HG03354 (cell line): Measurements from ENCODE around the gene TSPAN31.

ENCODE experiments used
- ATAC-seq: cut with Tn5 transposase; IDR thresholded peaks from one replicate; pipeline ENCODE4 v1.9.1; 2021; ENCODE audit warnings: mild to moderate bottlenecking; ENCODE audit not compliant: unreplicated experiment, poor library complexity, severe bottlenecking

Gene TSPAN31

GRCh38 chr12:57734591-57734990 is 10.2 kb upstream of the TSPAN31 start:
- ATAC-seq: no peak

DNA sequence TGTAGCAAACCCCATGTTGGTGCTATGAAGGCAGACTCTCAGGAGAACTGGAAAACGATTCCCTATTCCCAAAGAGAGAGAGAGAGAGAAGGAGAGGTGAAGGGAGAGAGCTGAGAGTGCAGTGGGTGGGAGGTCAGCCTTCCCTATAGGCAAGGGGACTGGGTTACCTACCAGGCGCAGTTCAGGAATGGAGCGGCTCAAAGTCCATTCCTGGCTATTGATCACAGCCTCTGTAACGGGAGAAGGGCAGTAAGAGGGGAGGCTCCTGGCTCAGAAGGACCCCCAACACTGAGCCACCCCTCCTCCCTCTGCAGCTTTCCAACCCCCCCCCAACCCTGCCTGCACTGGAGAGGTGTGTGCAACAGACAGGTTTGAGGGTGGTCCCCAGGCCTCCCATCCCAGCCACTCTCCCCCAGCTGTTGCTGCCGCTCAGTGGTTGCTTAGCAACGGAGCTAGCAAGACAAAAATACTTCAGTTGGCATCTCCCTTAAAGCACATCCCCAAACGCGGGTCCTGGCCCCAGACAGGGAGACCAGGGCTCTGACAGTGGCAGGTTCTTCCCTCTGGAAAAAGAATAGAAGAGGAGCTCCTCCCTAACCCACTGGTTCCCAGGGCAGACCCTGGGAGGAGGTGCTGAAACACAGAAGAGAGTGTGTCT is 9.5 kb upstream of the TSPAN31 start:
- no peak for ATAC-seq

DNA sequence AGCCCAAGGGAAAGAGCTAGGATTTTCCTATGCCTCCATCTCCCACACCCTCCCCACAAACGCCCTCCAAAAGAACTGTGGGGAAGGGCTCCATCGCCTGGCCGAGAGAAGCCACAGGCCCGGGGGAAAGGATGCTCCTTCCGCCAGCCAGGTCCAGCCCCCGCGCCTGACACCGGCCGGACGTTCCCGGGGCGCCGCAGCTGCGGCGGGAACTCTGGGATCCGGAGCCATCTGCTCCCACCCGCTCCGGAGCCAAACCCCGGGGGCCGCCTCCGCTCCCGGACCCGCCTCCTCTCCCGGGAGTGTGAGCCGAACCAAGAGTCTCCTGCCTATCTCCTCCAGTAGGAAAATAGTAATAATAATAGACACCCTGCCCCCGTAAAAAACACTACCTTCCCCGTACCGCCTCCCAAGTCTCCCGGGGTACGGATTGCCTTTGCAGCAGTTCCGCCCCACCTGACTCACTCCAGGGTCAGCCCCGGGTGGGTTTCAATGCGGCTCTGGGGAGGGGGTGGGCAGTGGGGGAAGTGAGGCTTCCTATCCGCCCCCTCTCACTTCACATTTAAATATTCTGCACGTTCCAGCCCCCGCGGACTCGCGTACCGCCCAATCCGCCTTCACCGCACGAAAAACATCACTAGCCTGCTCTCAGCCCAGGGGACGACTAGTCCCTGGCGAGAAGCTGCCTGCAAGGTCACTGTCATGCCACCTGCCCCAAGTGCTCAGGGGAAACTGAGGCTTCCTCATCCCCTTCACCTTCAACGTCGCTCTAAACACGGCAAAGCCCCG is 8.7 kb upstream of the TSPAN31 start:
- ATAC-seq: no peak

- no peak for ATAC-seq
Measured at GRCh38 chr12:57736741-57737466, 7.9 kb upstream of the TSPAN31 start.

DNA sequence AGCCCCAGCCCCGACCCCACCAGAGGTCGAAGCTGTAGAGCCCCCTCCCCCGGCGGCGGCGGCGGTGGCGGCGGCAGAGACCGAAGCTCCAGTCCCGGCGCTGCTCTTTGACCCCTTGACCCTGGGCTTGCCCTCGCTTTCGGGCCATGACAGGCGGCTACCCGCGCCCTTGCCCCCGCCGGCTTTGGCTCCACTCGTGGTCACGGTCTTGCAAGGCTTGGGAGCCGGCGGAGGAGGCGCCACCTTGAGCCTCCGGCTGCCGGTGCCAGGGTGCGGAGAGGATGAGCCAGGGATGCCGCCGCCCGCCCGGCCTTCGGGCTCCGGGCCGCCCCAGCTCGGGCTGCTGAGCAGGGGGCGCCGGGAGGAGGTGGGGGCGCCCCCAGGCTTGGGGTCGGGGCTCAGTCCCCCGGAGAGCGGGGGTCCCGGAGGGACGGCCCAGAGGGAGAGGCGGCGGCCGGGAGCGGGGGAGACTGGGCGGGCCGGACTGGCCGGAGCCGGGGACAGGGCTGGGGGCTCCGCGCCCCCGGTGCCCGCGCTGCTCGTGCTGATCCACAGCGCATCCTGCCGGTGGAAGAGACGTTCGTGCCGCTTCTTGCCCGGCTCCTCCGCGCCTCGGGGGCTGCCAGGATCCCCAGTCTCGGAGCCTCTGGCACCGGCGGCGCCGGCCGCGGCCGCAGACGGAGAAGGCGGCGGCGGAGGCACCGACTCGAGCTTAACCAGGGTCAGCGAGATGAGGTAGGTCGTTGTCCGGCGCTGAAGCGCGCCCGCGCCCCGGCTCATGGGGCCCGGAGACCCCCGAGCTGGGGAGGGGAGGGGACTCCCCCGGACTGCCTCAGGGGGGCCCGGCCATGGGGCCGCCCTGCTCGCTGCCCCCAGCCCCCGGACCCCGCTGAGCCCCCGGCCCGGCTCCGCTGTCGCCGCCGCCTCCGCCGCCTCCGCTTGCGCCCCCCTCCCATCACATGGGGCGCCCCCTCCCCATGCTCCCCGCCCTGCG is 7.1 kb upstream of the TSPAN31 start:
- no peak for ATAC-seq

GRCh38 chr12:57738661-57739237 is 6.1 kb upstream of the TSPAN31 start, which contains the start of gene AGAP2:
Gene AGAP2 (minus strand): TSS chr12:57738742. CDS start chr12:57738246, 496 bp downstream.
- ATAC-seq: no peak

DNA sequence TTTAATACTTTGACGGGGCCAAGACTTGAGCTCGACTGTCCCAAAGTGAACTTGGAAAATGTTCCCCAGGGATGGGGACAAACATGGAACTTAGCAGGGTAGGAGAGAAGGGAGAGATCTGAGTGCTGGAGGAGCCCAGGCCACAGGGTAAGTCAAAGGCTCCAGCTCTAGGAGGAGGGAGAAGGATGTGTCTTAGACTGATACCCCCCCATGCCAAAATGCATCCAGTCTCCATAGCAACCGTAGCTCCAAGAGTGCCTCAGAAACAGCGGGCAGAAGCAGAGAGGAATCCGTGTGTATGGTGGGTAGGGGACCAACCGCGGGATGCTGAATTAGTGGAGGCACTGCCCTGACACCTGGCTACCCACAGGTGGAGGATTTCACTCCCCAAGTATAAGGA is 5.5 kb upstream of the TSPAN31 start:
- no peak for ATAC-seq

- no peak for ATAC-seq
Measured at GRCh38 chr12:57739914-57740538, 4.8 kb upstream of the TSPAN31 start.

GRCh38 chr12:57740656-57741412 is 4.0 kb upstream of the TSPAN31 start:
- ATAC-seq: peak; percentile 62

DNA sequence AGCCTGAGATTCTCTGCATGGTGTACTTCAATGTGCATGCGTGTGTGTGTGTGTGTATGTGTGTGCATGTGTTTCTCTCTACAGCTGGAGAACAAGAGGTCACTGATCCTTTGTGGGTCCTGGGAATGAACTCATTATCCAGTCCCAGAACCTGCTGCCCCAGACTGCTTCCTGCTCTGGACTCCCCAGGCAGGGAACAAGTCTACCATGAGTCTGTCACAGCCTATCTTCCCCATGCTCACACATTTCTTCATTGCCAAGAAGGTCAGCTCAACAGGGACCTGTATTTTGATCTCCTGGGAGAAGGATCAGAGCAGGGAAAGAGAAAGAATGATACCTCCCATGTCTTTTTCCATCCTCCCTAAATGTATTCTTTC is 3.4 kb upstream of the TSPAN31 start:
- no peak for ATAC-seq

GRCh38 chr12:57741844-57742738 is 2.7 kb upstream of the TSPAN31 start:
- ATAC-seq: peak; percentile 56

GRCh38 chr12:57743769-57744168 is 1.1 kb upstream of the TSPAN31 start:
- no peak for ATAC-seq

DNA sequence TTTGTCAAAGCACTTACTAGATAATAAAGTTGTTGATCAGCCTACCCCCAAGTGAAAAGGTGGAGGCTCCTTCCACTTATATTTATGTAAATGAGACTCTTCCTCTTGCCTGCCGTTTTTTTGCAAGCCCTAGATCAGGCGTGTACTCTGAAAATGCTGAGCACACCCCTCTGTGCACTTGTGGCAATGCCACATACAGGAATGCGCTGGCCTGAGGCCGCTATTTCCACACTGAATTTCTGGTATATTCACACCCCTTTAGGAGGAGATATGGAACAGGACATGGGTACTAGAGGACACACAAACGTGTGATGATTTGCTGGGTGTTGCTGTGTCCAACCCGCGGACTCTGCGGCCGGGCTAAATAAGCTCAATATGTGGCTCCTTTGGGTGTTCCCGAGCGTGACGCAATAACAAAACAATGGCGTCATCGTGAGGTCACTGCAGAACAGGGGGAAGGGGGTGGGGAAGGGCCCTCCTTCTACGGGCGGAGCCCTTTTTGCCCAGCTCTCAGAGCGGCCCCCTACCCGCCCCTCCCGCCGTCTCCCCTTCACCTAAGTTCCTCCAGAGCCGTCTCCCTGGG is 554 bp upstream of the TSPAN31 start:
- peak; percentile 40 for ATAC-seq

DNA sequence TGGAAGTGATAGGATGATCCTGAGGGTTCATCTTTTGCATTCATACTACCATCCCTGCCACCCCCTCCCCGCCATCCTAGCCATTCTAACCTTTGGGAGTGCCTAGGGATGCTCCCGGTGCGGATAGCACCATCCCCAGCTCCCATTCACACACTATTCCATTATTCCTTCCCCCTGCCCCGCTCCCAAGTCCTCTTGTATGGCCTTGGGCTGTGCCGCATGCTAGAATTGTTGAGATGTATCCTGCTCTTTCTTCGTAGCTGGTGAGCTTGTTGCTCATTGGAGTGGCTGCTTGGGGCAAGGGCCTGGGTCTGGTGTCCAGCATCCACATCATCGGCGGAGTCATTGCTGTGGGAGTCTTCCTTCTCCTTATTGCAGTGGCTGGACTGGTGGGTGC is 644 bp downstream of the TSPAN31 start:
- no peak for ATAC-seq

GRCh38 chr12:57746025-57746424 is 1.2 kb downstream of the TSPAN31 start:
- no peak for ATAC-seq

DNA sequence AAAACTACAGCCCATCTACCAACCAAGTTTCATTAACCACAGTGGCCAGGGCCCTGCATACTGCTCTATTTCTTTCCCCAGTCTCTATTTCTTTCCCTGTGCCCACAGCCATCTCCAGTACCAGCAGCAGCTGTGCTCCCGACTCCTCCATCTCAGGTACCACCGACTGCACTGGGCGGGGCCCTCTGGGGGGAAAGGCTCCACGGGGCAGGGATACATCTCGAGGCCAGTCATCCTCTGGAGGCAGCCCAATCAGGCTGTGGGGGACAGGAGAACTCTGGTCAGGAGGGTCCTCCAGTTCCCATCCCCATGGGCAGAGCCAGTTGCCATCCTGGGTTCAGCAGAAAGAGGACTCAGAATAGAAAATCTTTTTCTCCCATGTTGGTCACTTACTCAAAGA is 4.2 kb downstream of the TSPAN31 start:
- ATAC-seq: no peak
